GM08714 (cell line): ENCODE results near the gene FCHO1.
A peak's percentile ranks its signal among the peaks of the same experiment; 100 is the strongest.

Experiments
- H3K4me3 ChIP-seq: fragments of 200-500 bp; sonication (Bioruptor generic); 2 replicates; pipeline ENCODE4 v1.5.1; 2014; ENCODE audit warnings: mild to moderate bottlenecking, low read length, inconsistent platforms
- ZNF274 ChIP-seq: IDR thresholded peaks from 2 replicates; pipeline ENCODE4 v1.6.1; 2012; ENCODE audit warnings: mild to moderate bottlenecking, low read depth, low read length

Gene FCHO1

GRCh38 chr19:17751103-17751911, at the start of gene FCHO1:
FCHO1 (plus strand) TSS chr19:17751477; CDS start chr19:17755165, 3,688 bp downstream.
- no peak for TF ChIP-seq ZNF274
- H3K4me3 ChIP-seq: peak within 1 kb of the TSS; percentile 66; the same call in 1 of the 2 replicates

GRCh38 chr19:17703824-17704463, 47.3 kb upstream of the FCHO1 start:
- H3K4me3 ChIP-seq: no peak overlapping the region
- no peak for TF ChIP-seq ZNF274

GRCh38 chr19:17706750-17707181, 44.5 kb upstream of the FCHO1 start:
- TF ChIP-seq ZNF274: no peak

GRCh38 chr19:17711851-17712250, 39.4 kb upstream of the FCHO1 start:
- no peak for TF ChIP-seq ZNF274

More at GRCh38 chr19:17706750-17707181, 44.5 kb upstream of the FCHO1 start:
- H3K4me3 ChIP-seq: no peak overlapping the region

GRCh38 chr19:17716309-17716929, 34.9 kb upstream of the FCHO1 start:
- no peak overlapping the region for H3K4me3 ChIP-seq
- TF ChIP-seq ZNF274: no peak

More at GRCh38 chr19:17711851-17712250, 39.4 kb upstream of the FCHO1 start:
- H3K4me3 ChIP-seq: no peak overlapping the region

- H3K4me3 ChIP-seq: peak overlapping the region; percentile 95; the same call in 1 of the 2 replicates
- no peak for TF ChIP-seq ZNF274
Measured at GRCh38 chr19:17718550-17718946, 32.7 kb upstream of the FCHO1 start.

GRCh38 chr19:17718947-17719711, 32.1 kb upstream of the FCHO1 start, which contains the start of gene MAP1S:
MAP1S (plus strand) TSS chr19:17719480; CDS start chr19:17719503, 23 bp downstream.
- TF ChIP-seq ZNF274: no peak
- H3K4me3 ChIP-seq: peak within 1 kb of the TSS; percentile 95

GRCh38 chr19:17719730-17720400, 31.4 kb upstream of the FCHO1 start:
- H3K4me3 ChIP-seq: peak overlapping the region; percentile 95
- no peak for TF ChIP-seq ZNF274

- TF ChIP-seq ZNF274: no peak
- peak overlapping the region; percentile 95 for H3K4me3 ChIP-seq
Measured at GRCh38 chr19:17720440-17720839, 30.8 kb upstream of the FCHO1 start.

- no peak for TF ChIP-seq ZNF274
- no peak overlapping the region; the same call in 1 of the 2 replicates for H3K4me3 ChIP-seq
Measured at GRCh38 chr19:17721111-17721628, 30.1 kb upstream of the FCHO1 start.

GRCh38 chr19:17721821-17722220, 29.5 kb upstream of the FCHO1 start:
- TF ChIP-seq ZNF274: no peak
- H3K4me3 ChIP-seq: no peak overlapping the region

GRCh38 chr19:17722655-17723240, 28.5 kb upstream of the FCHO1 start:
- no peak overlapping the region for H3K4me3 ChIP-seq
- no peak for TF ChIP-seq ZNF274

GRCh38 chr19:17724655-17725054, 26.6 kb upstream of the FCHO1 start:
- TF ChIP-seq ZNF274: no peak
- no peak overlapping the region for H3K4me3 ChIP-seq
